ENCODE results near the gene NAMPT.

DNA sequence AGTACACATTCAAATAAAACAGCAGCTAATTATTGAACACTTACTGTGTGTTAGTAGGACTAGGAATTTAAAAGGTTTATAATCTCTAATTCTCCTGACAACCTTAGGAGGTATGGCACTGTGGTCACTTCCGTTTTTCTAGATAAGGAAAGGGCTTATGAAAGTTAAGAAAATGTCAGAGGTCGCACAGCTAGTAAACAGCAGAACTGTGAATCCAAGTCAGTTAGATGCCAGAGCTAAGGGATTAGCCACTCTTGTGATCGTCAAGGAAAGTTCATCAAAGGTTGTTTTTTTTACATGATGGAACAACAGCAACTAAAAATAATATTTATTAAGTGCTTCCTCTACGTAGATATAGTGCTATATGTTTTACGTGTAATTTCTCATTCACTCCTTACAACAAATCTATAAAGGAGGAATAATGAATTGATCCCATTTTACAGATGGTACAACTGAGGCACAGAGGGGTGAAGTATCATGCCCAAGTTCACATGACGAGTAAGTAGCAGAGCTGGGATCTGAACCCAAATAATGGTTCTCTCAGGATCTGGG is 84.9 kb downstream of the NAMPT start:
- TF ChIP-seq, protein P1, sequence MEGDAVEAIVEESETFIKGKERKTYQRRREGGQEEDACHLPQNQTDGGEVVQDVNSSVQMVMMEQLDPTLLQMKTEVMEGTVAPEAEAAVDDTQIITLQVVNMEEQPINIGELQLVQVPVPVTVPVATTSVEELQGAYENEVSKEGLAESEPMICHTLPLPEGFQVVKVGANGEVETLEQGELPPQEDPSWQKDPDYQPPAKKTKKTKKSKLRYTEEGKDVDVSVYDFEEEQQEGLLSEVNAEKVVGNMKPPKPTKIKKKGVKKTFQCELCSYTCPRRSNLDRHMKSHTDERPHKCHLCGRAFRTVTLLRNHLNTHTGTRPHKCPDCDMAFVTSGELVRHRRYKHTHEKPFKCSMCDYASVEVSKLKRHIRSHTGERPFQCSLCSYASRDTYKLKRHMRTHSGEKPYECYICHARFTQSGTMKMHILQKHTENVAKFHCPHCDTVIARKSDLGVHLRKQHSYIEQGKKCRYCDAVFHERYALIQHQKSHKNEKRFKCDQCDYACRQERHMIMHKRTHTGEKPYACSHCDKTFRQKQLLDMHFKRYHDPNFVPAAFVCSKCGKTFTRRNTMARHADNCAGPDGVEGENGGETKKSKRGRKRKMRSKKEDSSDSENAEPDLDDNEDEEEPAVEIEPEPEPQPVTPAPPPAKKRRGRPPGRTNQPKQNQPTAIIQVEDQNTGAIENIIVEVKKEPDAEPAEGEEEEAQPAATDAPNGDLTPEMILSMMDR (conservative IDR thresholded peaks at IDR 0.05; ENCODE audit: low read length) = no peak
- TF ChIP-seq EZH2phosphoT487 (IDR thresholded peaks at IDR 0.05; ENCODE audit: borderline replicate concordance) = no peak
